ENCODE data around the gene AMIGO1. TPM values are rescaled to one million over a fixed set of nuclear protein-coding genes. Genes with fewer than 3 reads are reported as not detected.

Gene AMIGO1
- total and polyA plus RNA-seq, 10 of the 15 experiments (the other 5 are each of a cell fraction or from before 2014, with no cell fraction given): 0.02 to 0.28 (median 0.08) TPM; not detected in 1

DNA sequence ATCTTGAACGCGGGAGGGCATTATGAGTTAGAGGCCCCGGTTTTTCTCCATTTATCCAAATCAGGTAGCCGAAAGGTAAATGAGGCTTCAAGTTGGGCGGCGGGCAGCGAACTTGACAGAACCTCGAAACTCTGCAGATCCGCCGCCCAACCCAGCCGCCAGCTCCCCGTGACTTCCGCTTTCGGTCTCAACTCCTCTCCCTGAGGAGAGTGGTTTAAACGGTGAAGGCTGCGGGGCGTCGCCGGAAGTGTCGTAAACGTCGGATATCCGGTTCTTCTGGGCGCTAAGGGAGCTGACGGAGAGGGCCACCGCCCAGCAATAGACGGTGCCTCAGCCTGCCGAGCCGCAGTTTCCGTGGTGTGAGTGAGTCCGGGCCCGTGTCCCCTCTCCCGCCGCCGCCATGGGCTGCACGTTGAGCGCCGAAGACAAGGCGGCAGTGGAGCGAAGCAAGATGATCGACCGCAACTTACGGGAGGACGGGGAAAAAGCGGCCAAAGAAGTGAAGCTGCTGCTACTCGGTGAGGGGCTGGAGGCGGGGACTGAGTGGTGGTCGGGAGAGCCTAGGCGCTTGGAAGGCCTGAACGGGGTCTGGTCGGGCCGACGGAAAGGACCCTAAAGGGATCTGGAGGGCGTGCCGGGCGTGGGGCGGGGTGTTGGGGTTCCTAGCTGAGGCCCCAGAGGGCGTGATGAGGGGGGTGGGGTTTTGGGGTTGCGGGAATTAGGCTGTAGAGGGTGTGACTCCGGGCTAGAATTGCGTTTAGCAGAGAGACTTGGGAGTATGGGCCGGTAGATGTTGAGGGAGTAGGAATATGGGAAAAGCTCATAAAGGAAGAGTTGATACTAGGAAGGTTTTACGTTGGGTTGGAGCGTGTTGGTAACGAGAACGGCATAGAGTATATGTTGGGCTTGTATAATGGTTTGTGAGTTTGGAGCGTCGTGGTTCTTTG is 39.1 kb upstream of the AMIGO1 start, which contains the start of gene GNAI3 (continued):
- TF ChIP-seq POLR2AphosphoS5 (IDR thresholded peaks at IDR 0.05; ENCODE audit: low read length) (peak; percentile 96), SIN3A (IDR thresholded peaks at IDR 0.05; ENCODE audit: low read depth, low read length) (peak; percentile 95), RAD21 (IDR thresholded peaks at IDR 0.05; ENCODE audit: insufficient read depth, low read depth, low read length) (no peak), NR2C1 (IDR thresholded peaks at IDR 0.05) (no peak), CHD4 (IDR thresholded peaks at IDR 0.05) (no peak), IKZF2 (IDR thresholded peaks at IDR 0.05) (peak in 1 of 2 experiments; percentile 8; a peak in 1 of 4 replicates), SMC3 (IDR thresholded peaks at IDR 0.05; ENCODE audit: borderline replicate concordance, low read length) (no peak), LARP7 (IDR thresholded peaks at IDR 0.05) (no peak), SRF (IDR thresholded peaks at IDR 0.05; ENCODE audit: low read depth in 2 of 2, low read length in 2 of 2) (no peak), RFX5 (IDR thresholded peaks at IDR 0.05; ENCODE audit: low read depth, low read length) (no peak), HDAC6 (IDR thresholded peaks at IDR 0.05; ENCODE audit: unreplicated experiment) (no peak), FOS (IDR thresholded peaks at IDR 0.05; ENCODE audit: borderline replicate concordance, extremely low read depth, insufficient read length) (no peak), RUNX3 (IDR thresholded peaks at IDR 0.05; ENCODE audit: low read length) (no peak; the same call in 1 of the 2 replicates), CREB1 (IDR thresholded peaks at IDR 0.05; ENCODE audit: low read depth) (peak; percentile 91), NFIC (IDR thresholded peaks at IDR 0.05; ENCODE audit: low read depth, low read length) (no peak; the same call in 1 of the 2 replicates), NR2C2 (IDR thresholded peaks at IDR 0.05; ENCODE audit: borderline replicate concordance, control insufficient read depth, insufficient read length, low read depth) (no peak), TCF12 (IDR thresholded peaks at IDR 0.05; ENCODE audit: low read depth, low read length) (peak; percentile 65; the same call in 1 of the 2 replicates), CREM (IDR thresholded peaks at IDR 0.05; ENCODE audit: low read depth) (peak; percentile 91), ZBED1 (IDR thresholded peaks at IDR 0.05; ENCODE audit: borderline replicate concordance) (peak; percentile 26; the same call in 1 of the 2 replicates), ZNF274 (IDR thresholded peaks at IDR 0.05; ENCODE audit: insufficient read depth, insufficient read length) (no peak), EED (IDR thresholded peaks at IDR 0.05; ENCODE audit: low read depth) (peak; percentile 44; the same call in 1 of the 2 replicates), FOXM1 (IDR thresholded peaks at IDR 0.05; ENCODE audit: low read depth, low read length) (no peak)
- TF ChIP-seq, protein P1, sequence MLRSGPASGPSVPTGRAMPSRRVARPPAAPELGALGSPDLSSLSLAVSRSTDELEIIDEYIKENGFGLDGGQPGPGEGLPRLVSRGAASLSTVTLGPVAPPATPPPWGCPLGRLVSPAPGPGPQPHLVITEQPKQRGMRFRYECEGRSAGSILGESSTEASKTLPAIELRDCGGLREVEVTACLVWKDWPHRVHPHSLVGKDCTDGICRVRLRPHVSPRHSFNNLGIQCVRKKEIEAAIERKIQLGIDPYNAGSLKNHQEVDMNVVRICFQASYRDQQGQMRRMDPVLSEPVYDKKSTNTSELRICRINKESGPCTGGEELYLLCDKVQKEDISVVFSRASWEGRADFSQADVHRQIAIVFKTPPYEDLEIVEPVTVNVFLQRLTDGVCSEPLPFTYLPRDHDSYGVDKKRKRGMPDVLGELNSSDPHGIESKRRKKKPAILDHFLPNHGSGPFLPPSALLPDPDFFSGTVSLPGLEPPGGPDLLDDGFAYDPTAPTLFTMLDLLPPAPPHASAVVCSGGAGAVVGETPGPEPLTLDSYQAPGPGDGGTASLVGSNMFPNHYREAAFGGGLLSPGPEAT (IDR thresholded peaks at IDR 0.05; ENCODE audit: low read depth): no peak; the same call in none of the 2 replicates
- TF ChIP-seq, protein P2, sequence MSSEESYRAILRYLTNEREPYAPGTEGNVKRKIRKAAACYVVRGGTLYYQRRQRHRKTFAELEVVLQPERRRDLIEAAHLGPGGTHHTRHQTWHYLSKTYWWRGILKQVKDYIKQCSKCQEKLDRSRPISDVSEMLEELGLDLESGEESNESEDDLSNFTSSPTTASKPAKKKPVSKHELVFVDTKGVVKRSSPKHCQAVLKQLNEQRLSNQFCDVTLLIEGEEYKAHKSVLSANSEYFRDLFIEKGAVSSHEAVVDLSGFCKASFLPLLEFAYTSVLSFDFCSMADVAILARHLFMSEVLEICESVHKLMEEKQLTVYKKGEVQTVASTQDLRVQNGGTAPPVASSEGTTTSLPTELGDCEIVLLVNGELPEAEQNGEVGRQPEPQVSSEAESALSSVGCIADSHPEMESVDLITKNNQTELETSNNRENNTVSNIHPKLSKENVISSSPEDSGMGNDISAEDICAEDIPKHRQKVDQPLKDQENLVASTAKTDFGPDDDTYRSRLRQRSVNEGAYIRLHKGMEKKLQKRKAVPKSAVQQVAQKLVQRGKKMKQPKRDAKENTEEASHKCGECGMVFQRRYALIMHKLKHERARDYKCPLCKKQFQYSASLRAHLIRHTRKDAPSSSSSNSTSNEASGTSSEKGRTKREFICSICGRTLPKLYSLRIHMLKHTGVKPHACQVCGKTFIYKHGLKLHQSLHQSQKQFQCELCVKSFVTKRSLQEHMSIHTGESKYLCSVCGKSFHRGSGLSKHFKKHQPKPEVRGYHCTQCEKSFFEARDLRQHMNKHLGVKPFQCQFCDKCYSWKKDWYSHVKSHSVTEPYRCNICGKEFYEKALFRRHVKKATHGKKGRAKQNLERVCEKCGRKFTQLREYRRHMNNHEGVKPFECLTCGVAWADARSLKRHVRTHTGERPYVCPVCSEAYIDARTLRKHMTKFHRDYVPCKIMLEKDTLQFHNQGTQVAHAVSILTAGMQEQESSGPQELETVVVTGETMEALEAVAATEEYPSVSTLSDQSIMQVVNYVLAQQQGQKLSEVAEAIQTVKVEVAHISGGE (CRISPR knock-in tag; IDR thresholded peaks at IDR 0.05): no peak
- TF ChIP-seq, protein P3, sequence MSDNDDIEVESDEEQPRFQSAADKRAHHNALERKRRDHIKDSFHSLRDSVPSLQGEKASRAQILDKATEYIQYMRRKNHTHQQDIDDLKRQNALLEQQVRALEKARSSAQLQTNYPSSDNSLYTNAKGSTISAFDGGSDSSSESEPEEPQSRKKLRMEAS (IDR thresholded peaks at IDR 0.05; ENCODE audit: low read depth, low read length): peak; percentile 79; the same call in 1 of the 2 replicates
- TF ChIP-seq, protein P4, sequence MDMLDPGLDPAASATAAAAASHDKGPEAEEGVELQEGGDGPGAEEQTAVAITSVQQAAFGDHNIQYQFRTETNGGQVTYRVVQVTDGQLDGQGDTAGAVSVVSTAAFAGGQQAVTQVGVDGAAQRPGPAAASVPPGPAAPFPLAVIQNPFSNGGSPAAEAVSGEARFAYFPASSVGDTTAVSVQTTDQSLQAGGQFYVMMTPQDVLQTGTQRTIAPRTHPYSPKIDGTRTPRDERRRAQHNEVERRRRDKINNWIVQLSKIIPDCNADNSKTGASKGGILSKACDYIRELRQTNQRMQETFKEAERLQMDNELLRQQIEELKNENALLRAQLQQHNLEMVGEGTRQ (IDR thresholded peaks at IDR 0.05; ENCODE audit: borderline replicate concordance, low read depth, low read length): peak; percentile 52
